Ovary (tissue), 3 donors: ENCODE data around the gene TSC22D2.

Experiments
- POLR2A ChIP-seq: fragments of 450-650 bp; IDR thresholded peaks from one replicate; pipeline ENCODE4 v1.6.1; 2017; ENCODE audit warnings: antibody characterized with exemption, mild to moderate bottlenecking, moderate library complexity
- TF ChIP-seq, protein P1 (sequence below), 3 donors: fragments of 450-650 bp in 2 of 3; fragments of 200-600 bp in 1 of 3; IDR thresholded peaks; one replicate each; pipeline versions ENCODE4 v1.5.1 to v1.8.0; 2016 to 2022; ENCODE audit warnings: antibody characterized with exemption in 3 of 3, mild to moderate bottlenecking in 1 of 3
- donor health status: DM: no; HTN: no; CAD: no.

DNA sequence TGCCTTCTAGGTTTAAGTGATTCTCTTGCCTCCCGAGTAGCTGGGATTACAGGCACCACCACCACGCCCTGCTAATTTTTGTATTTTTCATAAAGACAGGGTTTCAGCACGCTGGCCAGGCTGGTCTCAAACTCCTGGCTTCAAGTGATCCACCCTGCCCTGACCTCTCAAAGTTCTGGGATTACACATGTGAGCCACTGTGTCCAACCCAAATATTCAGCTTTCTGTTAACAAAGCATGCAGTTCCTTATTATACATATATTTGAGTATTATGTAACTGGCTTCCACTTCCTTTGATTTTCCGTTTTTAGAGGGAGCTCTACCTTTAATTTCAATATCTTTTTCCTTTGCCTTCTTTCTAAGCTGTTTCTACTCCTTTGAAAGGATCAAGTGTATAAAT, 26.1 kb downstream of the TSC22D2 start:
- TF ChIP-seq, protein P1, sequence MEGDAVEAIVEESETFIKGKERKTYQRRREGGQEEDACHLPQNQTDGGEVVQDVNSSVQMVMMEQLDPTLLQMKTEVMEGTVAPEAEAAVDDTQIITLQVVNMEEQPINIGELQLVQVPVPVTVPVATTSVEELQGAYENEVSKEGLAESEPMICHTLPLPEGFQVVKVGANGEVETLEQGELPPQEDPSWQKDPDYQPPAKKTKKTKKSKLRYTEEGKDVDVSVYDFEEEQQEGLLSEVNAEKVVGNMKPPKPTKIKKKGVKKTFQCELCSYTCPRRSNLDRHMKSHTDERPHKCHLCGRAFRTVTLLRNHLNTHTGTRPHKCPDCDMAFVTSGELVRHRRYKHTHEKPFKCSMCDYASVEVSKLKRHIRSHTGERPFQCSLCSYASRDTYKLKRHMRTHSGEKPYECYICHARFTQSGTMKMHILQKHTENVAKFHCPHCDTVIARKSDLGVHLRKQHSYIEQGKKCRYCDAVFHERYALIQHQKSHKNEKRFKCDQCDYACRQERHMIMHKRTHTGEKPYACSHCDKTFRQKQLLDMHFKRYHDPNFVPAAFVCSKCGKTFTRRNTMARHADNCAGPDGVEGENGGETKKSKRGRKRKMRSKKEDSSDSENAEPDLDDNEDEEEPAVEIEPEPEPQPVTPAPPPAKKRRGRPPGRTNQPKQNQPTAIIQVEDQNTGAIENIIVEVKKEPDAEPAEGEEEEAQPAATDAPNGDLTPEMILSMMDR (IDR thresholded peaks at IDR 0.05), result no peak
- TF ChIP-seq POLR2A, result no peak
